Measurements from ENCODE around the gene HOXD9. TPM values are rescaled to one million over a fixed set of nuclear protein-coding genes. Genes with fewer than 3 reads are reported as not detected.
A peak's percentile ranks its signal among the peaks of the same experiment; 100 is the strongest.

The HOXD9 gene
- total RNA-seq, 1 experiment from 2014 or later = not detected

- peaks cover 3 to 18% of the 10 kb centered on the region in 2 experiments for H3K9me3 Mint-ChIP-seq
- Histone ChIP-seq H3K4ac (ENCODE audit: low read depth, low read length) (no peak overlapping the region), H3K23ac (ENCODE audit: insufficient read length, low read depth, low read length) (no peak overlapping the region), H2BK5ac (ENCODE audit: insufficient read length, low read length) (no peak overlapping the region), H3K18ac (ENCODE audit: insufficient read length, low read depth, low read length) (no peak overlapping the region), H3K79me1 (ENCODE audit: insufficient read depth, low read depth, low read length, poor library complexity, severe bottlenecking) (no peaks in the 10 kb centered on the region), H3K14ac (ENCODE audit: insufficient read depth, low read length) (no peak overlapping the region), H4K5ac (ENCODE audit: insufficient read length, low read depth, low read length) (no peak overlapping the region), H2BK120ac (ENCODE audit: low read depth, low read length, poor library complexity, severe bottlenecking) (no peak overlapping the region), H3K4me1 (ENCODE audit: insufficient read depth, low read length) (no peaks in the 10 kb centered on the region), H2BK15ac (ENCODE audit: low read depth, low read length) (no peak overlapping the region), H3K9ac (ENCODE audit: extremely low read depth, insufficient read length, low read length) (no peak overlapping the region), H2BK12ac (ENCODE audit: insufficient read length, low read depth, low read length) (no peak overlapping the region), H2BK20ac (ENCODE audit: low read depth, low read length, poor library complexity, severe bottlenecking) (no peak overlapping the region), H2AFZ (ENCODE audit: low read length) (no peak overlapping the region), H3K27ac (ENCODE audit: insufficient read length, low read depth, low read length) (no peak overlapping the region), H3K27me3 (ENCODE audit: insufficient read depth, low read length) (peaks cover 98% of the 10 kb centered on the region), H4K91ac (ENCODE audit: insufficient read length, low read depth, low read length) (no peak overlapping the region), H3K9me3 (ENCODE audit: control insufficient read depth, low read depth, low read length) (no peaks in the 10 kb centered on the region), H3K56ac (ENCODE audit: insufficient read length, low read depth, low read length) (no peak overlapping the region), H4K20me1 (ENCODE audit: control insufficient read depth, insufficient read depth, insufficient read length) (no peaks in the 10 kb centered on the region), H3K23me2 (ENCODE audit: insufficient read length, low read depth, low read length, poor library complexity, severe bottlenecking) (no peaks in the 10 kb centered on the region), H2AK5ac (ENCODE audit: insufficient read length, low read length) (no peak overlapping the region), H3T11ph (ENCODE audit: low read length) (no peak overlapping the region), H3K79me2 (ENCODE audit: insufficient read depth, low read length) (no peaks in the 10 kb centered on the region), H4K8ac (replicated peaks; ENCODE audit: insufficient read length, low read depth, low read length) (no peak overlapping the region), H3K4me2 (ENCODE audit: insufficient read depth, insufficient read length, low read length) (no peak overlapping the region)
- WGBS (ENCODE audit: extremely low coverage, insufficient read length, low lambda C conversion rate) = no CpG with 5 or more reads among the region's 14 CpGs
- no peak for TF ChIP-seq CTCF (conservative IDR thresholded peaks at IDR 0.05)
- H3K4me1 Mint-ChIP-seq = peaks cover 30 to 44% of the 10 kb centered on the region in 2 experiments
- no peak for DNase-seq
- H3K27ac Mint-ChIP-seq = no peak overlapping the region; a peak in 1 of 7 replicates
- peak overlapping the region in 1 of 2 experiments; percentile 56; a peak in 2 of 5 replicates for H3K4me3 Mint-ChIP-seq
- peaks cover 100% of the 10 kb centered on the region for H3K27me3 Mint-ChIP-seq (ENCODE audit: low read depth)
- peaks cover 0 to 6% (median 0%) of the 10 kb centered on the region in 3 experiments; a peak in 2 of 7 replicates for H3K36me3 Mint-ChIP-seq (ENCODE audit: insufficient read depth in 1 of 3, low read depth in 3 of 3)
Measured at GRCh38 chr2:176172895-176173566, 50.5 kb downstream of the HOXD9 start.

All from H9 (cell line).